DMS 273 (cell line): ENCODE data around the gene ELK4.

Experiments used
- DNase-seq: peaks from one replicate; lab custom pipeline; 2025; ENCODE audit not compliant: unreplicated experiment; lab: John Stamatoyannopoulos, UW

Gene ELK4

GRCh38 chr1:205582471-205583291 is 49.1 kb downstream of the ELK4 start:
- DNase-seq, result peak; percentile 41

GRCh38 chr1:205582046-205582445 is 49.8 kb downstream of the ELK4 start:
- DNase-seq, result no peak

- DNase-seq, result no peak
These were observed 50.4 kb downstream of the ELK4 start for GRCh38 chr1:205581321-205581980.

GRCh38 chr1:205580923-205581180 is 51.0 kb downstream of the ELK4 start:
- DNase-seq, result no peak

- DNase-seq, result no peak
These were observed 51.5 kb downstream of the ELK4 start for GRCh38 chr1:205580140-205580922.

- no peak for DNase-seq
These were observed 52.1 kb downstream of the ELK4 start for GRCh38 chr1:205579711-205580110.

GRCh38 chr1:205578780-205579571 is 52.8 kb downstream of the ELK4 start:
- no peak for DNase-seq

- DNase-seq, result no peak
These were observed 53.7 kb downstream of the ELK4 start for GRCh38 chr1:205577874-205578658.

GRCh38 chr1:205576805-205577761 is 54.7 kb downstream of the ELK4 start:
- DNase-seq, result no peak

GRCh38 chr1:205576011-205576410 is 55.8 kb downstream of the ELK4 start:
- DNase-seq, result no peak

GRCh38 chr1:205575294-205575885 is 56.4 kb downstream of the ELK4 start:
- DNase-seq, result no peak

GRCh38 chr1:205572421-205572820 is 59.4 kb downstream of the ELK4 start:
- no peak for DNase-seq

GRCh38 chr1:205571747-205572146 is 60.1 kb downstream of the ELK4 start:
- DNase-seq, result peak; percentile 22

GRCh38 chr1:205570796-205571537 is 60.8 kb downstream of the ELK4 start:
- DNase-seq, result no peak

- DNase-seq, result no peak
These were observed 61.7 kb downstream of the ELK4 start for GRCh38 chr1:205570173-205570501.

- no peak for DNase-seq
These were observed 62.2 kb downstream of the ELK4 start for GRCh38 chr1:205569411-205570172.

GRCh38 chr1:205568469-205569361 is 63.1 kb downstream of the ELK4 start:
- peak; percentile 52 for DNase-seq
